ENCODE data around the gene UBE4B.
"Not testable (repeated sequence)": the region's sequence is repeated elsewhere in the genome, so short reads cannot be mapped to it uniquely, and the experiment has no call there.

The UBE4B gene

GRCh38 chr1:10032590-10033358 is at the start of gene UBE4B:
TSS of gene UBE4B (plus strand) at chr1:10032958. CDS start at chr1:10033671, 713 bp downstream.
- peak; percentile 98 for DNase-seq (ENCODE audit: low read depth)

GRCh38 chr1:9984253-9984652 is 48.5 kb upstream of the UBE4B start:
- DNase-seq (ENCODE audit: low read depth): no peak

- DNase-seq (ENCODE audit: low read depth): no peak
These were observed 47.8 kb upstream of the UBE4B start for GRCh38 chr1:9985001-9985400.

DNA sequence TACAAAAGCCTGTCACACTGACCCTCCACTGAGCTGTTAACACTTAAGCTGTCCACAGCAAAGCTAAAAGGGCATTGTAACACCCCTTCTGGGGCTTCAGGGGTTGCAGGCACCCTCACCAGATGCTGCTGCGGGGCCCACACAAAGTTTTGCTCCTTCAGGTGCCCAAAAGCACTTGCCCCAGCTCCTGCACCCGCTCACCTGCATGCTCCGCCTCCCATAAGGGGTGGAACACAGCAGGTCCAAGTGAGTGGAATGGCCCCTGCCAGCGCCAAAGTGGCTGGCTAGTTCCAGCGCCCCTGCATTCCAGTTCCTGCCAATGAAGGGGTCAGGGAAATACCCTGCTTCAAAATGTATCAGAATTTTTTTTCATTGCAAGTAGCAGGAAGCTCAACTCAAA is 43.0 kb upstream of the UBE4B start:
- no peak for DNase-seq (ENCODE audit: low read depth)

DNA sequence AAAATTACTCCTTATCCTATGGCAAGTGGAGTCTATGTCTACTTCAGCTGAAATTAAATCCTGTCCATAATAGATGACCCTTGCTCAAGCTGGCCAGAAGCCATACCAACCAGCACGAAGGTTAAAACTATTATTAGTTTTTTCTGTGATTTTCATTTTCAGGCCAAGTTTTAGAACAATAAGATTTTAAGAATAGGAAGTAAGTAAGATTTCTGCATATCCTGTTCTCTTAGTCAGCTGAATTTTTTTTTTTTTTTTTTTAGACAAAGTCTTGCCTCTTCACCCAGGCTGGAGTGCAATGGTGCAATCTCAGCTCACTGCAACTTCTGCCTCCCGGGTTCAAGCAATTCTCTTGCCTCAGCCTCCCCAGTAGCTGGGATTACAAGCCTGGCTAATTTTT is 41.8 kb upstream of the UBE4B start:
- DNase-seq (ENCODE audit: low read depth): no peak

DNA sequence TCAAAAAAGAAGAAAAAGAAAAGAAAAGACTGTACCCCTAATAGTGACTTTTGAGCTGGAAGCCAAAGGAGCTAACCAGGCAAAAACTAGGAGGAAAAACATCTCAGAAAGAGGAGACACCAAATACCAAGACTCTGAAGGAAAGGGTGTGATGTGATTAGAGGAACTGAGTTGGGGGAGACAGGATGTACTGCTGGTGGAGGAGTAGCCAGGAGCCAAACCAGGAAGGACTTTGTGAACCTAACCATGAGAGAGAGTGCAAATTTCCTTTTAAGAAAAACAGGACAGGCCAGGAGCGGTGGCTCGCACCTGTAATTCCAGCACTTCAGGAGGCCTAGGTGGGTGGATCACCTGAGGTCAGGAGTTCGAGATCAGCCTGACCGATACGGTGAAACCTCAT is 39.8 kb upstream of the UBE4B start:
- no peak for DNase-seq (ENCODE audit: low read depth)

DNA sequence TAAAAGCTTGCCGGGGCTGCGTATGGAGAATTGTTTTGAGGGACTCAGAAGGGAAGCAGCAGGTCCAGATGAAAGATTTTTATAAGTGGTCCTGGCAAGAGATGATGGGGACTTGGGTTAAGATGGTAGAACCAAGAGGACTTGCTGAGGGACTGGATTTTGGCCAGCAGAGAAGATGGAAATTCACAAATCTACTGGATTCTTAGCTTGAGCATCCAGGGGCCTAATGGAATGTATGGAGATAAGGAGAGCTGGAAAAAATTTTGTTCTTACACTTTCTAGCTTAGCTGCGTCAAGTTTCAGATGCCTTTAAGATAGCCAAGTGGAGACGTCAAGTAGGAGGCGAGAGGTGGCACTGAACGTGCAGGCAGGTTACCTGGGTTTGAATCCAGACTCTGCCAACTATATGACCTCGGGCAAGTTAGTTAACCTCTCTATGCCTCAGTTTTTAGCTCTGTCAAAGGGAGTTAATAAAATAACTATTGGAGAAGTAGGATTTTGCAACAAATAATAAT is 39.1 kb upstream of the UBE4B start:
- no peak for DNase-seq (ENCODE audit: low read depth)

- DNase-seq (ENCODE audit: low read depth): no peak
These were observed 35.9 kb upstream of the UBE4B start, which contains the start of gene RBP7 for GRCh38 chr1:9996624-9997582. TSS of gene RBP7 (plus strand) at chr1:9997228. CDS start at chr1:9997259, 31 bp downstream.

- no peak for DNase-seq (ENCODE audit: low read depth)
These were observed 31.6 kb upstream of the UBE4B start for GRCh38 chr1:10001016-10001665.

DNA sequence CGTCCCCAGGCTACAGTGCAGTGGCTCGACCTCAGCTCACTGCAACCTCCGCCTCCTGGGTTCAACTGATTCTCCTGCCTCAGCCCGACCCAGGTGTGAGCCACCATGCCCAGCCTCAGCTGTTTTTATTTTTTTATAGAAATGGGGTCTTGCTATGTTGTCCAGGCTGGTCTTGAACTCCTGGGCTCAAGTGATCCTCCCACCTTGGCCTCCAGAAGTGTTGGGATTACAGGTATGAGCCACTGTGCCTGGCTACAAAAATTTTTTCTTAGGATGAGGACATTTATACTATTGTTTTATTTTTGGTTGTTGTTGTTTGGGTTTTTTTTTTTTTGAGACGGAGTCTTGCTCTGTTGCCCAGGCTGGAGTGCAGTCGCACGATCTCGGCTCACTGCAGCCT is 27.5 kb upstream of the UBE4B start:
- DNase-seq (ENCODE audit: low read depth): not testable (repeated sequence)

DNA sequence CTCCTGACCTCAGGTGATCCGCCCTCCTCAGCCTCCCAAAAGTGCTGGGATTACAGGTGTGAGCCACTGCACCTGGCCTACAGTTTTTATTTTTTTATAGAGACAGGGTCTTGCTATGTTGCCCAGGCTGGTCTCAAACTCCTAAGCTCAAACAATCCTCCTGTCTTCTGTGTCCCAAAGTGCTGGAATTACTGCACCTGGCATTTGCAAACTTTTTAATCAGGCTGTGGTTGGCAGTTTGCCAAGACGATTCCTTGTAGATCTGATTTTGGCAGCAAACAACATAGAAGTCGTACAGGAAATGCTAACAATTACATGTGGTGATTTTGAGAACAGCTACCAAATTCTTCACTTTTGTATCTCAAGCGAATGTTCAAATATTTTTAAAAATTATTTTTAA is 25.6 kb upstream of the UBE4B start:
- DNase-seq (ENCODE audit: low read depth): no peak

- no peak for DNase-seq (ENCODE audit: low read depth)
These were observed 18.7 kb upstream of the UBE4B start for GRCh38 chr1:10014016-10014415.

- DNase-seq (ENCODE audit: low read depth): no peak
These were observed 13.2 kb upstream of the UBE4B start for GRCh38 chr1:10019561-10019960.

DNA sequence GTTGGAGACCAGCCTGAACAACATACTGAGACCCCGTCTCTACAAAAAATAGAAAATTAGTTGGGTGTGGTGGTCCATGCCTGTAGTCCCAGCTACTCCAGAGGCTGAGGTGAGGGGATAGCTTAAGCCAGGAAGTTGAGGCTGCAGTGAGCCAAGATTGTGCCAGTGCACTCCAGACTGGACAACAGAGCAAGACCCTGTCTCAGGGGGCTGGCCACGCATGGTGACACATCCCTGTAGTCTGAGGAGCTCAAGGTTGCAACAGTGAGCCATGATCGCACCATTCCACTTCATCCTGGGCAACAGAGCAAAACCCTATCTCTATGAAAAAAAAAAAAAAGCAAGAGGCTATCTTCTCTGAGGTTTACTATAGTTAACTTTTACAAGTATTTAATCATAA is 12.7 kb upstream of the UBE4B start:
- no peak for DNase-seq (ENCODE audit: low read depth)

DNA sequence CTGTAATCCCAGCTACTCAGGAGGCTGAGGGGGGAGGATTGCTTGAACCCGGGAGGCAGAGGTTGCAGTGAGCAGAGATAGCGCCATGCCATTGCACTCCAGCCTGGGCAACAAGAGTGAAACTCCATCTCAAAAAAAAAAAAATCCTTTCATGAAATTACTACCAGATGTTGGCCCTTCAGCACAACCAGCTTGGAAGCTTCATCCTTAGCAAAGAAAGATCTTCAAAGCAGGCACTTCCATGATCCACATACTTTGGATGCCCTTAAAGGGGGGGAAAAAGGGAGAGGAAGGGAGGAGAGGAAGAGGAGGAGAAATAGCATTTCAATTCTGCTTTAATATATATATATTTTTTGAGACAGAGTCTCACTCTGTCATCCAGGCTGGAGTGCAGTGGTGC is 12.1 kb upstream of the UBE4B start:
- not testable (repeated sequence) for DNase-seq (ENCODE audit: low read depth)

DNA sequence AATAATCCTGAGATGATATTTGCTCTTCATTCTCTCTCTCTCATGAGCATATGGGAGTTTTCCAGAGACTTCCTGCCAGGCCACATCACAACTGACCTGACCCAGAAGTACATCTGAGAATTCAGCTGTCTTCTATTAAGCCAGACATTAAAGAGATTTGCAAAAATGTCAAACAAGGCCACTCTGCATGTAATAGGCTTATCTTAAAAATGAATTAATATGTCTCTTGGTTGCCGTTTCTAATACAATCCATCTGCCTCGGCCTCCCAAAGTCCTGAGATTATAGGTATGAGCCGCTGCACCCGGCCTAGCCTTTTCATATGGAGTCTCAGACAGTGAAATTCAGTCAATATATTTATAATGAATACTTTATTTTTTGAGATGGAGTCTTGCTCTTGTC is 10.8 kb upstream of the UBE4B start:
- DNase-seq (ENCODE audit: low read depth): not testable (repeated sequence)

DNA sequence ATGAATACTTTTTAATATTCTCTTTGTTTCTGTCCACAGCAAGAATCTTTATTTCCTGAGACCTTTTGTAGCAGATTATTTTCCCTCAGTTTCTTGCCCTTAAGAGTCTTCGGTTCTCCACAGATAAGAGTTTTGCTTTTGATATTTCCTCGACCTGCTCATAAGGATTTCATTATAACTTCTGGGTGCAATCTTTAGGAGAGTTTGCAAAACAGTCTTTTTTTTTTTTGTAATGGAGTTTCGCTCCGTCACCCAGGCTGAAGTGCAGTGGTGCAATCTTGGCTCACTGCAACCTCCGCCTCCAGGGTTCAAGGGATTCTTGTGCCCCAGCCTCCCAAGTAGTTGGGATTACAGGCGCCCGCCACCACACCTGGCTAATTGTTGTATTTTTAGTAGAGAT is 10.1 kb upstream of the UBE4B start:
- no peak for DNase-seq (ENCODE audit: low read depth)

- DNase-seq (ENCODE audit: low read depth): no peak
These were observed 7.4 kb upstream of the UBE4B start for GRCh38 chr1:10025354-10025753.

- DNase-seq (ENCODE audit: low read depth): no peak
These were observed 5.7 kb upstream of the UBE4B start for GRCh38 chr1:10027027-10027426.

DNA sequence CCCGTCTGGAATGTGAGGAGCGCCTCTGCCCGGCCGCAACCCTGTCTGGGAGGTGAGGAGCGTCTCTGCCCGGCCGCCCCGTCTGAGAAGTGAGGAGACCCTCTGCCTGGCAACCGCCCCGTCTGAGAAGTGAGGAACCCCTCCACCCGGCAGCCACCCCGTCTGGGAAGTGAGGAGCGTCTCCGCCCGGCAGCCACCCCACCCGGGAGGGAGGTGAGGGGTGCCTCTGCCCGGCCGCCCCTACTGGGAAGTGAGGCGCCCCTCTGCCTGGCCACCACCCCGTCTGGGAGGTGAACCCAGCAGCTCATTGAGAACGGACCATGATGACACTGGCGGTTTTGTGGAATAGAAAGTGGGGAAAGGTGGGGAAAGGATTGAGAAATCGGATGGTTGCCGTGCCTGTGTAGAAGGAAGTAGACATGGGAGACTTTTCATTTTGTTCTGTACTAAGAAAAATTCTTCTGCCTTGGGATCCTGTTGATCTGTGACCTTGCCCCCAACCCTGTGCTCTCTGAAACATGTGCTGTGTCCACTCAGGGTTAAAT is 3.7 kb upstream of the UBE4B start:
- not testable (repeated sequence) for DNase-seq (ENCODE audit: low read depth)

GRCh38 chr1:10031461-10031860 is 1.3 kb upstream of the UBE4B start:
- no peak for DNase-seq (ENCODE audit: low read depth)

GRCh38 chr1:10033359-10033845 is 644 bp downstream of the UBE4B start:
- DNase-seq (ENCODE audit: low read depth): peak; percentile 12

All from activated T-cell treated with anti-CD3 and anti-CD28 coated beads for 24 hours (primary cell).